ENCODE measurements around the gene H2BW1.
"Not testable (repeated sequence)": the region's sequence is repeated elsewhere in the genome, so short reads cannot be mapped to it uniquely, and the experiment has no call there.

Gene H2BW1

GRCh38 chrX:104018126-104018525 is 4.6 kb upstream of the H2BW1 start:
- no peak overlapping the region for H3K4me3 ChIP-seq (replicated peaks; ENCODE audit: low read depth, low read length)
- no peak for DNase-seq (ENCODE audit: extremely low read depth, low read depth)
- TF ChIP-seq, protein P1, sequence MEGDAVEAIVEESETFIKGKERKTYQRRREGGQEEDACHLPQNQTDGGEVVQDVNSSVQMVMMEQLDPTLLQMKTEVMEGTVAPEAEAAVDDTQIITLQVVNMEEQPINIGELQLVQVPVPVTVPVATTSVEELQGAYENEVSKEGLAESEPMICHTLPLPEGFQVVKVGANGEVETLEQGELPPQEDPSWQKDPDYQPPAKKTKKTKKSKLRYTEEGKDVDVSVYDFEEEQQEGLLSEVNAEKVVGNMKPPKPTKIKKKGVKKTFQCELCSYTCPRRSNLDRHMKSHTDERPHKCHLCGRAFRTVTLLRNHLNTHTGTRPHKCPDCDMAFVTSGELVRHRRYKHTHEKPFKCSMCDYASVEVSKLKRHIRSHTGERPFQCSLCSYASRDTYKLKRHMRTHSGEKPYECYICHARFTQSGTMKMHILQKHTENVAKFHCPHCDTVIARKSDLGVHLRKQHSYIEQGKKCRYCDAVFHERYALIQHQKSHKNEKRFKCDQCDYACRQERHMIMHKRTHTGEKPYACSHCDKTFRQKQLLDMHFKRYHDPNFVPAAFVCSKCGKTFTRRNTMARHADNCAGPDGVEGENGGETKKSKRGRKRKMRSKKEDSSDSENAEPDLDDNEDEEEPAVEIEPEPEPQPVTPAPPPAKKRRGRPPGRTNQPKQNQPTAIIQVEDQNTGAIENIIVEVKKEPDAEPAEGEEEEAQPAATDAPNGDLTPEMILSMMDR (IDR thresholded peaks at IDR 0.05; ENCODE audit: low read depth, low read length, missing control alignments): no peak

DNA sequence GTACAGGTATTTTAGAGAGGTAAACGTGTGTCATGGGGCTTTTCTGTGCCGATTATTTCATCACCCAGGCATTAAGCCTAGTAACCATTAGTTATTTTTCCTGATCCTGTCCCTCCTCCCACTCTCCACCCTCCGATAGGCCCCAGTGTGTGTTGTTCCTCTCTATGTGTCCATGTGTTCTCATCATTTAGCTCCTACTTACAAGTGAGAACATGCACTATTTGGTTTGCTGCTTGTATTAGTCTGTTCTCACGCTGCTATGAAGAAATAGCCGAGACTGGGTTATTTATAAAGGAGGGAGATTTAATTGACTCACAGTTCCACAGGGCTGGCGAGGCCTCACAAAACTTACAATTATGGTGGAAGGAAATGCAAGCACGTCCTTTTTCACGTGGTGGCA is 2.1 kb upstream of the H2BW1 start:
- not testable (repeated sequence) for H3K4me3 ChIP-seq (replicated peaks; ENCODE audit: low read depth, low read length); DNase-seq (ENCODE audit: extremely low read depth, low read depth)

DNA sequence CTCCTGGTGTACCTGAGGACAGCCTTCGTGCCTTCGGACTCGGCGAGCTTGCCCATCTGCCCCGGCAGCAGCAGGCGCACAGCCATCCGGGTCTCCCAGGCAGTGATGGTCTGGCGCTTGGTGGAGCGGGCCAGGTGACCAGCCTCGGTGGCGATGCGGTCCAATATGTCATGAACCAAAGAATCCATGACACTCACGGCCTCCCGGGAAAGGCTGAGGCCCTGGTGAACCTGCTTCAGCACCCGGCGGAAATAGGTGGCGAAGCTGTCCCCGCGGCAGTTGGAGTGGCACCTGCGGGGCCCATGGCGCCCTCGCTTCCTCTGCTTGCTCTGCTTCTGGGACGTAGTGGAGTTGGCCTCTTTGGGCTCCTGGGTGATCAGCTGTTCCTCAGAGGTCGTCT is 350 bp downstream of the H2BW1 start:
- TF ChIP-seq, protein P1 (IDR thresholded peaks at IDR 0.05; ENCODE audit: low read depth, low read length, missing control alignments): no peak
- no peak for DNase-seq (ENCODE audit: extremely low read depth, low read depth)
- no peak overlapping the region for H3K4me3 ChIP-seq (replicated peaks; ENCODE audit: low read depth, low read length)

GRCh38 chrX:104008831-104009230 is 4.7 kb downstream of the H2BW1 start:
- DNase-seq (ENCODE audit: extremely low read depth, low read depth): no peak
- TF ChIP-seq, protein P1 (IDR thresholded peaks at IDR 0.05; ENCODE audit: low read depth, low read length, missing control alignments): no peak
- H3K4me3 ChIP-seq (replicated peaks; ENCODE audit: low read depth, low read length): no peak overlapping the region

DNA sequence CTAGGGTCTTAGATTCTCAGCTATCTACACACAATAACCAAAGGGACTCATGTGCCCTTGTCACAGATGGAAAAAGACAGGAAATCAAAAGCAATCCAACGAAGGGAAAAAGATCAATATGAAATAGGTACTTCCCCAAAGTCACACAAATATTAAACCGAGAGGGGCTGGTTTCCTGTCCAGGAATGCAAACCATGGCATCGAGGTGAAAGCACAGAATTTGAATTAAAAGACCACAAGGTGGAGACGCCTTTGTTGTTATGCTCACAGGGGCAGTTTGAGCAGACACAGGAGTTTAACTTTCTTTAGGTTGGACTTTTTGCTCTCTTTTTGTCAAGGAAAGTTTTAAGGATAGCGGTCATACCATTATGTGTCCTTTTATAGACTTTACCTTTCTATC is 14.3 kb downstream of the H2BW1 start:
- TF ChIP-seq, protein P1 (IDR thresholded peaks at IDR 0.05; ENCODE audit: low read depth, low read length, missing control alignments): no peak
- DNase-seq (ENCODE audit: extremely low read depth, low read depth): no peak
- H3K4me3 ChIP-seq (replicated peaks; ENCODE audit: low read depth, low read length): no peak overlapping the region

GRCh38 chrX:103983508-103983907 is 30.0 kb downstream of the H2BW1 start:
- not testable (repeated sequence) for DNase-seq (ENCODE audit: extremely low read depth, low read depth); H3K4me3 ChIP-seq (replicated peaks; ENCODE audit: low read depth, low read length)

DNA sequence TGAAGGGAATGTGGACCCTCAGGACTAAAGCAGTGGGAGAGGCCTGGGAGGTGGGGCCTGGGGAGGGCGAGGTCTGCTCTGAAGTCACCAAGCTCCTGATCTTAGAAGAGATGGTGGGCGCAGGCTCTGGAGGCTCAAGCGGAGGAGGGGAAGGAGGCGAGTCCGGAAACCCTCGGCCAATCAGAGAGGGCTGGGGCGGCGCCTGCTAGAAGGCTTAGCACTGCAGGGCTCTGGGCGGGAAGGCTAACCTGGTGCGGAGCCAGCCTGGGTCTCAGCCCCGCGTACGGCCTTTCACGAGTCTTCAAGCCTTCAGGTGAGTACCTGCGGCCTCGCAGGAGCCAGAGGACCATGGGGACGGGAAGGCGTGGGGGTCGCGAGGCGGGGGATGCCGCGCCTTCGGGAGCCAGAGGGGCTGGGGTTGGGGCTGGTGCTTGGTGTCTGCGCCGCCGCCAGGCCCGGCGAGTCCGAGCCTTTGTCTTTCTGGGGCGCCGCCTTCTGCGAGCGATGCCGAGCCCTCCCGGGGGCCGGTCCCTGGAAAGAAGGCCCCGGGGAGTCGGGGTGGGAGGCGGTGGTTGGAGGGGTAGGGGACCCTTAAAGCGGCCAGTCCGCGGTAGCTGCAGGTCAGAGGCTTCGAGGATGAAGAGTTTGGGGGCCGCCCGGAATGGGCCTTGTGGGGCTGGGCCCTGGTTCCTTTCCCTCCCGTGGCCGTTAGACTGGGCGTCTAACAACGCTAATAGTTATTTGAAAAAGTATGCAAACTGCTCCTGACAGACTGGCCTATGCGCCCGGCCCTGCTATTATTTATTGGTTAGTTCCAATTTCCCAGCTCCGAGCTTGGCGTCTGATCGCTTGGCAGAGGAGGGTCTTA is 50.9 kb downstream of the H2BW1 start, which contains the start of gene TMSB15B:
Gene TMSB15B, plus strand, starts transcription at position 217 of the 868 bp plus-strand sequence.
- H3K4me3 ChIP-seq (replicated peaks; ENCODE audit: low read depth, low read length); DNase-seq (ENCODE audit: extremely low read depth, low read depth): not testable (repeated sequence)

Data from HFF-Myc (cell line).